AG09309 (cell line): ENCODE results near the gene PLGRKT.
A peak's percentile ranks its signal among the peaks of the same experiment; 100 is the strongest.
"Not testable (repeated sequence)": the region's sequence is repeated elsewhere in the genome, so short reads cannot be mapped to it uniquely, and the experiment has no call there.

Experiments used
- DNase-seq: peaks from one replicate; pipeline ENCODE4 v3.0.0-alpha.2; 2010; ENCODE audit warnings: low read depth
- H3K4me3 ChIP-seq: 2 replicates; pipeline ENCODE4 v1.5.1; 2011; ENCODE audit warnings: mild to moderate bottlenecking, low read depth, low read length, moderate library complexity; ENCODE audit not compliant: control insufficient read depth
- CTCF ChIP-seq: IDR thresholded peaks from 2 replicates; pipeline ENCODE4 v1.5.1; 2011; ENCODE audit warnings: mild to moderate bottlenecking, low read depth, low read length, inconsistent platforms; ENCODE audit not compliant: insufficient read depth, control insufficient read depth; ENCODE audit errors: missing control alignments

The PLGRKT gene

GRCh38 chr9:5440426-5440825 lies 2.7 kb upstream of the PLGRKT start:
- no peak for TF ChIP-seq CTCF
- DNase-seq, result no peak
- H3K4me3 ChIP-seq, result no peak overlapping the region

GRCh38 chr9:5438301-5439162 lies 807 bp upstream of the PLGRKT start:
- H3K4me3 ChIP-seq, result peak overlapping the region; percentile 51
- peak; percentile 32 for DNase-seq
- TF ChIP-seq CTCF, result no peak

- no peak overlapping the region for H3K4me3 ChIP-seq
- no peak for DNase-seq
- TF ChIP-seq CTCF, result no peak
Measured at GRCh38 chr9:5436441-5436840, 1.3 kb downstream of the PLGRKT start.

GRCh38 chr9:5435912-5436311 lies 1.8 kb downstream of the PLGRKT start:
- no peak for DNase-seq
- H3K4me3 ChIP-seq, result no peak overlapping the region
- TF ChIP-seq CTCF, result no peak

- not testable (repeated sequence) for DNase-seq, H3K4me3 ChIP-seq
Measured at GRCh38 chr9:5433841-5434810, 3.6 kb downstream of the PLGRKT start.

GRCh38 chr9:5433328-5433727 lies 4.4 kb downstream of the PLGRKT start:
- not testable (repeated sequence) for DNase-seq, H3K4me3 ChIP-seq

GRCh38 chr9:5432890-5433289 lies 4.8 kb downstream of the PLGRKT start:
- not testable (repeated sequence) for DNase-seq, H3K4me3 ChIP-seq

GRCh38 chr9:5430912-5431311 lies 6.8 kb downstream of the PLGRKT start:
- DNase-seq, result no peak
- H3K4me3 ChIP-seq, result no peak overlapping the region
- no peak for TF ChIP-seq CTCF
